ENCODE data around the gene RGL3. TPM values are rescaled to one million over a fixed set of nuclear protein-coding genes. Genes with fewer than 3 reads are reported as not detected.
"Not testable (repeated sequence)": the region's sequence is repeated elsewhere in the genome, so short reads cannot be mapped to it uniquely, and the experiment has no call there.

The RGL3 gene
- total RNA-seq, 2 donors from 2014 or later, result not detected

GRCh38 chr19:11456659-11457058, 37.5 kb upstream of the RGL3 start:
- Mint-ChIP-seq H3K27me3 (ENCODE audit: low read depth) (peaks cover 12% of the 10 kb centered on the region), H3K27ac (no peak overlapping the region), H3K9me3 (no peaks in the 10 kb centered on the region), H3K4me3 (no peak overlapping the region), H3K4me1 (ENCODE audit: low read depth) (no peaks in the 10 kb centered on the region), H3K36me3 (ENCODE audit: insufficient read depth in 2 of 2) (no peaks in the 10 kb centered on the region)
- DNase-seq, result no peak
- no peak for ATAC-seq (replicated peaks in 1 of 2)

- not testable (repeated sequence) for ATAC-seq (replicated peaks in 1 of 2); H3K27ac Mint-ChIP-seq; H3K9me3 Mint-ChIP-seq; H3K4me3 Mint-ChIP-seq; H3K27me3 Mint-ChIP-seq (ENCODE audit: low read depth); H3K36me3 Mint-ChIP-seq (ENCODE audit: insufficient read depth in 2 of 2); H3K4me1 Mint-ChIP-seq (ENCODE audit: low read depth); DNase-seq
These were observed 36.1 kb upstream of the RGL3 start for GRCh38 chr19:11455233-11455554.

GRCh38 chr19:11453468-11454341, 34.6 kb upstream of the RGL3 start:
- Mint-ChIP-seq H3K4me1 (ENCODE audit: low read depth) (no peaks in the 10 kb centered on the region), H3K27me3 (ENCODE audit: low read depth) (no peaks in the 10 kb centered on the region), H3K4me3 (no peak overlapping the region), H3K36me3 (ENCODE audit: insufficient read depth in 2 of 2) (no peaks in the 10 kb centered on the region), H3K9me3 (no peaks in the 10 kb centered on the region), H3K27ac (no peak overlapping the region)
- DNase-seq (peak; percentile 29 to 46), ATAC-seq (replicated peaks in 1 of 2) (no peak)

- H3K36me3 Mint-ChIP-seq (ENCODE audit: insufficient read depth in 2 of 2), result no peaks in the 10 kb centered on the region
- H3K4me1 Mint-ChIP-seq (ENCODE audit: low read depth), result no peaks in the 10 kb centered on the region
- ATAC-seq (replicated peaks in 1 of 2) (no peak), DNase-seq (no peak)
- H3K27me3 Mint-ChIP-seq (ENCODE audit: low read depth), result no peaks in the 10 kb centered on the region
- H3K27ac Mint-ChIP-seq, result no peak overlapping the region
- H3K4me3 Mint-ChIP-seq, result no peak overlapping the region
- H3K9me3 Mint-ChIP-seq, result no peaks in the 10 kb centered on the region
These were observed 33.7 kb upstream of the RGL3 start for GRCh38 chr19:11452620-11453310.

GRCh38 chr19:11451871-11452619, 32.9 kb upstream of the RGL3 start:
- H3K27me3 Mint-ChIP-seq (ENCODE audit: low read depth), result no peaks in the 10 kb centered on the region
- H3K9me3 Mint-ChIP-seq, result no peaks in the 10 kb centered on the region
- no peaks in the 10 kb centered on the region for H3K4me1 Mint-ChIP-seq (ENCODE audit: low read depth)
- H3K36me3 Mint-ChIP-seq (ENCODE audit: insufficient read depth in 2 of 2), result no peaks in the 10 kb centered on the region
- DNase-seq, result no peak
- H3K4me3 Mint-ChIP-seq, result no peak overlapping the region
- H3K27ac Mint-ChIP-seq, result no peak overlapping the region
- ATAC-seq (replicated peaks in 1 of 2), result no peak

GRCh38 chr19:11451327-11451870, 32.3 kb upstream of the RGL3 start:
- no peak for DNase-seq
- Mint-ChIP-seq H3K27me3 (ENCODE audit: low read depth) (no peaks in the 10 kb centered on the region), H3K36me3 (ENCODE audit: insufficient read depth in 2 of 2) (no peaks in the 10 kb centered on the region), H3K9me3 (no peaks in the 10 kb centered on the region), H3K4me3 (no peak overlapping the region), H3K27ac (no peak overlapping the region), H3K4me1 (ENCODE audit: low read depth) (no peaks in the 10 kb centered on the region)
- ATAC-seq (replicated peaks in 1 of 2), result no peak

- no peaks in the 10 kb centered on the region for H3K4me1 Mint-ChIP-seq (ENCODE audit: low read depth)
- no peaks in the 10 kb centered on the region for H3K27me3 Mint-ChIP-seq (ENCODE audit: low read depth)
- no peak for DNase-seq
- ATAC-seq (replicated peaks in 1 of 2), result no peak
- H3K9me3 Mint-ChIP-seq, result no peaks in the 10 kb centered on the region
- no peak overlapping the region for H3K27ac Mint-ChIP-seq
- no peak overlapping the region for H3K4me3 Mint-ChIP-seq
- no peaks in the 10 kb centered on the region for H3K36me3 Mint-ChIP-seq (ENCODE audit: insufficient read depth in 2 of 2)
These were observed 31.6 kb upstream of the RGL3 start for GRCh38 chr19:11450570-11451326.

GRCh38 chr19:11448923-11449554, 29.9 kb upstream of the RGL3 start:
- H3K4me3 Mint-ChIP-seq, result no peak overlapping the region
- ATAC-seq (replicated peaks in 1 of 2), result no peak
- H3K4me1 Mint-ChIP-seq (ENCODE audit: low read depth), result no peaks in the 10 kb centered on the region
- H3K9me3 Mint-ChIP-seq, result no peaks in the 10 kb centered on the region
- no peak for DNase-seq
- no peaks in the 10 kb centered on the region for H3K27me3 Mint-ChIP-seq (ENCODE audit: low read depth)
- H3K36me3 Mint-ChIP-seq (ENCODE audit: insufficient read depth in 2 of 2), result no peaks in the 10 kb centered on the region
- no peak overlapping the region for H3K27ac Mint-ChIP-seq

GRCh38 chr19:11448410-11448809, 29.3 kb upstream of the RGL3 start:
- Mint-ChIP-seq H3K27me3 (ENCODE audit: low read depth) (no peaks in the 10 kb centered on the region), H3K36me3 (ENCODE audit: insufficient read depth in 2 of 2) (no peaks in the 10 kb centered on the region), H3K4me1 (ENCODE audit: low read depth) (no peaks in the 10 kb centered on the region), H3K27ac (no peak overlapping the region), H3K4me3 (no peak overlapping the region), H3K9me3 (no peaks in the 10 kb centered on the region)
- ATAC-seq (replicated peaks in 1 of 2) (no peak), DNase-seq (no peak)

GRCh38 chr19:11447347-11448262, 28.5 kb upstream of the RGL3 start:
- Mint-ChIP-seq H3K27me3 (ENCODE audit: low read depth) (no peaks in the 10 kb centered on the region), H3K9me3 (no peaks in the 10 kb centered on the region), H3K4me3 (no peak overlapping the region), H3K27ac (no peak overlapping the region), H3K36me3 (ENCODE audit: insufficient read depth in 2 of 2) (no peaks in the 10 kb centered on the region), H3K4me1 (ENCODE audit: low read depth) (no peaks in the 10 kb centered on the region)
- DNase-seq (no peak), ATAC-seq (replicated peaks in 1 of 2) (no peak)

GRCh38 chr19:11446652-11447301, 27.7 kb upstream of the RGL3 start:
- Mint-ChIP-seq H3K4me1 (ENCODE audit: low read depth) (peaks cover 4% of the 10 kb centered on the region), H3K4me3 (no peak overlapping the region), H3K9me3 (no peaks in the 10 kb centered on the region), H3K27me3 (ENCODE audit: low read depth) (no peaks in the 10 kb centered on the region), H3K27ac (no peak overlapping the region), H3K36me3 (ENCODE audit: insufficient read depth in 2 of 2) (peaks cover 0 to 4% of the 10 kb centered on the region in 2 donors)
- peak; percentile 62 to 73 for DNase-seq
- peak; percentile 66 to 75 for ATAC-seq (replicated peaks in 1 of 2)
